ENCODE results near the gene PRKCA. TPM values are rescaled to one million over a fixed set of nuclear protein-coding genes. Genes with fewer than 3 reads are reported as not detected.

PRKCA gene
- total and polyA plus RNA-seq, 4 donors = 3.0 to 14.1 (median 5.4) TPM

DNA sequence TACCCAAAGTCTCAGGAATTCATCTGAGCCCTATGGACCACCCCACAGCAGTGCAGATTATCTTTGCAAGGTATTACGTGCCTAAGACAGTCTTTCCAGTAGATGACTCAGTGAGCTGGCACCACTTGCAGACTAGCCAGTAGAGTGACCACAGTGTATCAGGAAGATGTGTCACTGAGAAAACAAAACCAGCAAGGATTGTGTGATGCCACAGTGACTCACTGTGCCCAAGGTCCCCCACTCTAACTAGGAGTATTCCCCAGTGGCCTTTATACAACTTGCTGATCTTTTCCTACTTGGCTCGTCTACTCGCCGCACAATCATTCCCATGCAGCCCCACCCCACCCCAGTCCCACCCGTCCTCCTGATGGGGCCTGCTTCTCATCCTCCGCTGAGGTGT lies 26.8 kb upstream of the PRKCA start:
- Histone ChIP-seq H3K4me1 (ENCODE audit: control insufficient read depth in 4 of 4, insufficient read depth in 4 of 4, low read length in 3 of 4) (no peaks in the 10 kb centered on the region), H3K27me3 (ENCODE audit: control insufficient read depth in 4 of 4, insufficient read depth in 4 of 4, low read length in 3 of 4) (no peaks in the 10 kb centered on the region), H3K36me3 (ENCODE audit: control insufficient read depth in 4 of 4, insufficient read depth in 3 of 4, low read depth in 1 of 4, low read length in 3 of 4) (no peaks in the 10 kb centered on the region), H3K9me3 (ENCODE audit: control insufficient read depth in 4 of 4, low read length in 3 of 4) (no peaks in the 10 kb centered on the region), H3K27ac (ENCODE audit: low read depth in 1 of 2, low read length in 2 of 2) (no peak overlapping the region), H3K9ac (ENCODE audit: low read depth in 1 of 2, low read length in 2 of 2) (no peak overlapping the region), H3K4me3 (ENCODE audit: low read depth in 1 of 3, low read length in 3 of 3) (no peak overlapping the region)
- WGBS = 88% methylated on average over 6 of the region's 6 CpGs
- DNase-seq (ENCODE audit: low spot score) = no peak
- TF ChIP-seq JUND (IDR thresholded peaks at IDR 0.05) = peak in 1 of 2 donors; percentile 26
- TF ChIP-seq, protein P1, sequence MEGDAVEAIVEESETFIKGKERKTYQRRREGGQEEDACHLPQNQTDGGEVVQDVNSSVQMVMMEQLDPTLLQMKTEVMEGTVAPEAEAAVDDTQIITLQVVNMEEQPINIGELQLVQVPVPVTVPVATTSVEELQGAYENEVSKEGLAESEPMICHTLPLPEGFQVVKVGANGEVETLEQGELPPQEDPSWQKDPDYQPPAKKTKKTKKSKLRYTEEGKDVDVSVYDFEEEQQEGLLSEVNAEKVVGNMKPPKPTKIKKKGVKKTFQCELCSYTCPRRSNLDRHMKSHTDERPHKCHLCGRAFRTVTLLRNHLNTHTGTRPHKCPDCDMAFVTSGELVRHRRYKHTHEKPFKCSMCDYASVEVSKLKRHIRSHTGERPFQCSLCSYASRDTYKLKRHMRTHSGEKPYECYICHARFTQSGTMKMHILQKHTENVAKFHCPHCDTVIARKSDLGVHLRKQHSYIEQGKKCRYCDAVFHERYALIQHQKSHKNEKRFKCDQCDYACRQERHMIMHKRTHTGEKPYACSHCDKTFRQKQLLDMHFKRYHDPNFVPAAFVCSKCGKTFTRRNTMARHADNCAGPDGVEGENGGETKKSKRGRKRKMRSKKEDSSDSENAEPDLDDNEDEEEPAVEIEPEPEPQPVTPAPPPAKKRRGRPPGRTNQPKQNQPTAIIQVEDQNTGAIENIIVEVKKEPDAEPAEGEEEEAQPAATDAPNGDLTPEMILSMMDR (IDR thresholded peaks at IDR 0.05; ENCODE audit: low read depth, low read length, missing input control) = no peak

DNA sequence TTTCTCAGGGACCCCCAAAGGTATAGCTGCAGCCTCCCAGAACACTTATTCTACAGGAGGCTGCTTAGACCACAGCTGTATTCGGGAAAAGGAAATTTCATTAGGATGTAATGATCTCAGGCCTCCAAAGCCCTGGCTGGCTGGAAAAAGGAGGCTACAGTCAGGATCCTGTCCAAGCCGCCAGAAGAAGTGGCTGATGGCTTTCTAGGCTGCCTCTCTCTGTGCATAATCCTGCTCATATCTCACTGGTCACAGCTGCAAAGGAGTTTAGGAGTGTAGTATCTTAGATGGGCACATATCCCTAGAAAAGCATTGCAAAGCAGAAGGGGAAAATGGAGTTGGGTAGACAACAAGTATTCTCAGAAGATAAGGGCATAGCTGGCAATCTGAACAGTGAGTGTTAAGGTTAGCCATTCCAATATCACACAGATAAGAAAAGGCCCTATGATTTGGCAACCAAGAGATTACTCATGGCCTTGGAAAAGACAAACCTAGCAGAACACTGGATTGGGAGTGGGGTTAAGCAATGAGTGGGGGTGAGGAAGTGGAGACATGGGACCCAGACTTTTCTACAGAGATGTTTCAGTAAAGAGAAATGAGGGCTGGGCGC lies 26.0 kb upstream of the PRKCA start:
- Histone ChIP-seq H3K4me3 (ENCODE audit: low read depth in 1 of 3, low read length in 3 of 3) (no peak overlapping the region), H3K9me3 (ENCODE audit: control insufficient read depth in 4 of 4, low read length in 3 of 4) (no peaks in the 10 kb centered on the region), H3K27ac (ENCODE audit: low read depth in 1 of 2, low read length in 2 of 2) (no peak overlapping the region), H3K4me1 (ENCODE audit: control insufficient read depth in 4 of 4, insufficient read depth in 4 of 4, low read length in 3 of 4) (no peaks in the 10 kb centered on the region), H3K27me3 (ENCODE audit: control insufficient read depth in 4 of 4, insufficient read depth in 4 of 4, low read length in 3 of 4) (no peaks in the 10 kb centered on the region), H3K36me3 (ENCODE audit: control insufficient read depth in 4 of 4, insufficient read depth in 3 of 4, low read depth in 1 of 4, low read length in 3 of 4) (no peaks in the 10 kb centered on the region), H3K9ac (ENCODE audit: low read depth in 1 of 2, low read length in 2 of 2) (no peak overlapping the region)
- TF ChIP-seq SP1 (IDR thresholded peaks at IDR 0.05) (no peak), FOXA1 (IDR thresholded peaks at IDR 0.05) (no peak)
- WGBS = 93% methylated on average over 3 of the region's 3 CpGs
- no peak for DNase-seq (ENCODE audit: low spot score)

DNA sequence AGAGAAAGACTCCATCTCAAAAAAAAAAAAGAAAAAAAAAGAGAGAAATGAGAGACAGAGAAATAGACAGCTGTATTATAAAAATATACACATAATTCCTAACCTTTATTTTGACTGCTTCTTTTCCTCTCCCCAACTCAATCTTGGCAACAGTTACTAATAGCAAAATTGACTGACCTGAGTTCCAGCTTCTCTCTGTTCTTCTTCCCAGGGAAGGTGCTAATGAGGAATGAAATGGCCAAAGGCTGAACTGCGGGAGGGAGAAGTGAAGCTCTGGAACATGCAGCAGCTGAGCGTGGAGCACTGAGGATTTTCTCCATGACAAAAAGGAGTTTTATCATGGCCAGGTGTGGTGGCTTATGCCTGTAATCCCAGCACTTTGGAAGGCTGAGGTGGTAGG lies 25.2 kb upstream of the PRKCA start:
- 96% methylated on average over 2 of the region's 2 CpGs for WGBS
- H3K27ac ChIP-seq (ENCODE audit: low read depth in 1 of 2, low read length in 2 of 2) = no peak overlapping the region
- H3K36me3 ChIP-seq (ENCODE audit: control insufficient read depth in 4 of 4, insufficient read depth in 3 of 4, low read depth in 1 of 4, low read length in 3 of 4) = no peaks in the 10 kb centered on the region
- H3K4me3 ChIP-seq (ENCODE audit: low read depth in 1 of 3, low read length in 3 of 3) = no peak overlapping the region
- no peaks in the 10 kb centered on the region for H3K27me3 ChIP-seq (ENCODE audit: control insufficient read depth in 4 of 4, insufficient read depth in 4 of 4, low read length in 3 of 4)
- no peaks in the 10 kb centered on the region for H3K9me3 ChIP-seq (ENCODE audit: control insufficient read depth in 4 of 4, low read length in 3 of 4)
- no peak for DNase-seq (ENCODE audit: low spot score)
- TF ChIP-seq, protein P2, sequence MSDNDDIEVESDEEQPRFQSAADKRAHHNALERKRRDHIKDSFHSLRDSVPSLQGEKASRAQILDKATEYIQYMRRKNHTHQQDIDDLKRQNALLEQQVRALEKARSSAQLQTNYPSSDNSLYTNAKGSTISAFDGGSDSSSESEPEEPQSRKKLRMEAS (IDR thresholded peaks at IDR 0.05) = no peak
- no peak for TF ChIP-seq FOXA1 (IDR thresholded peaks at IDR 0.05)
- TF ChIP-seq, protein P3, sequence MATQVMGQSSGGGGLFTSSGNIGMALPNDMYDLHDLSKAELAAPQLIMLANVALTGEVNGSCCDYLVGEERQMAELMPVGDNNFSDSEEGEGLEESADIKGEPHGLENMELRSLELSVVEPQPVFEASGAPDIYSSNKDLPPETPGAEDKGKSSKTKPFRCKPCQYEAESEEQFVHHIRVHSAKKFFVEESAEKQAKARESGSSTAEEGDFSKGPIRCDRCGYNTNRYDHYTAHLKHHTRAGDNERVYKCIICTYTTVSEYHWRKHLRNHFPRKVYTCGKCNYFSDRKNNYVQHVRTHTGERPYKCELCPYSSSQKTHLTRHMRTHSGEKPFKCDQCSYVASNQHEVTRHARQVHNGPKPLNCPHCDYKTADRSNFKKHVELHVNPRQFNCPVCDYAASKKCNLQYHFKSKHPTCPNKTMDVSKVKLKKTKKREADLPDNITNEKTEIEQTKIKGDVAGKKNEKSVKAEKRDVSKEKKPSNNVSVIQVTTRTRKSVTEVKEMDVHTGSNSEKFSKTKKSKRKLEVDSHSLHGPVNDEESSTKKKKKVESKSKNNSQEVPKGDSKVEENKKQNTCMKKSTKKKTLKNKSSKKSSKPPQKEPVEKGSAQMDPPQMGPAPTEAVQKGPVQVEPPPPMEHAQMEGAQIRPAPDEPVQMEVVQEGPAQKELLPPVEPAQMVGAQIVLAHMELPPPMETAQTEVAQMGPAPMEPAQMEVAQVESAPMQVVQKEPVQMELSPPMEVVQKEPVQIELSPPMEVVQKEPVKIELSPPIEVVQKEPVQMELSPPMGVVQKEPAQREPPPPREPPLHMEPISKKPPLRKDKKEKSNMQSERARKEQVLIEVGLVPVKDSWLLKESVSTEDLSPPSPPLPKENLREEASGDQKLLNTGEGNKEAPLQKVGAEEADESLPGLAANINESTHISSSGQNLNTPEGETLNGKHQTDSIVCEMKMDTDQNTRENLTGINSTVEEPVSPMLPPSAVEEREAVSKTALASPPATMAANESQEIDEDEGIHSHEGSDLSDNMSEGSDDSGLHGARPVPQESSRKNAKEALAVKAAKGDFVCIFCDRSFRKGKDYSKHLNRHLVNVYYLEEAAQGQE (IDR thresholded peaks at IDR 0.05) = no peak
- no peak for TF ChIP-seq SP1 (IDR thresholded peaks at IDR 0.05)
- TF ChIP-seq, protein P1 (IDR thresholded peaks at IDR 0.05; ENCODE audit: low read depth, low read length, missing input control) = no peak
- TF ChIP-seq JUND (IDR thresholded peaks at IDR 0.05) = no peak
- TF ChIP-seq HNF4G (IDR thresholded peaks at IDR 0.05) = no peak
- no peak for TF ChIP-seq NR2F2 (IDR thresholded peaks at IDR 0.05)
- TF ChIP-seq RXRA (IDR thresholded peaks at IDR 0.05) = no peak
- H3K9ac ChIP-seq (ENCODE audit: low read depth in 1 of 2, low read length in 2 of 2) = no peak overlapping the region
- no peaks in the 10 kb centered on the region for H3K4me1 ChIP-seq (ENCODE audit: control insufficient read depth in 4 of 4, insufficient read depth in 4 of 4, low read length in 3 of 4)

Data from liver (tissue), 9 donors.